Esophagus (tissue), 2 donors: ENCODE measurements around the gene UBE2K. TPM values are rescaled to one million over a fixed set of nuclear protein-coding genes. Genes with fewer than 3 reads are reported as not detected.
"Not testable (repeated sequence)": the region's sequence is repeated elsewhere in the genome, so short reads cannot be mapped to it uniquely, and the experiment has no call there.

ENCODE experiments used
- H3K27ac ChIP-seq, 2 donors: one replicate each; pipeline ENCODE4 v1.5.1; 2013; ENCODE audit warnings: low read depth in 2 of 2, mild to moderate bottlenecking in 2 of 2, inconsistent platforms in 1 of 2, low read length in 1 of 2, moderate library complexity in 1 of 2
- H3K27me3 ChIP-seq, 2 donors: one replicate each; pipeline ENCODE4 v1.6.1; 2013; ENCODE audit warnings: low read length in 2 of 2, control low read depth in 1 of 2, mild to moderate bottlenecking in 1 of 2; ENCODE audit not compliant: insufficient read depth in 2 of 2, control insufficient read depth in 1 of 2
- H3K36me3 ChIP-seq, 2 donors: one replicate each; pipeline ENCODE4 v1.6.1; 2013; ENCODE audit warnings: low read length in 1 of 2; ENCODE audit not compliant: control insufficient read depth in 2 of 2, insufficient read depth in 2 of 2
- H3K4me1 ChIP-seq, 2 donors: one replicate each; pipeline ENCODE4 v1.6.1; 2013; ENCODE audit warnings: low read length in 1 of 2; ENCODE audit not compliant: control insufficient read depth in 2 of 2, insufficient read depth in 2 of 2
- H3K4me3 ChIP-seq, 2 donors: one replicate each; pipeline ENCODE4 v1.5.1; 2013; ENCODE audit warnings: low read length in 2 of 2, mild to moderate bottlenecking in 2 of 2, low read depth in 1 of 2, moderate library complexity in 1 of 2
- H3K9me3 ChIP-seq, 2 donors: one replicate each; pipeline ENCODE4 v1.6.1; 2013; ENCODE audit warnings: mild to moderate bottlenecking in 2 of 2, low read depth in 1 of 2, low read length in 1 of 2, moderate library complexity in 1 of 2; ENCODE audit not compliant: control insufficient read depth in 2 of 2, insufficient read depth in 1 of 2
- WGBS, 2 donors: extraction: QIAGEN DNeasy Blood & Tissue Kit; methylation state at CpG; one replicate each; pipeline ENCODE4 v1.1.7; 2013; 5-methylcytosine and 5-hydroxymethylcytosine counted together
- polyA plus RNA-seq, 2 donors: library from polyadenylated mRNA; stranded (reverse); fragments of 200-250 nt; gene quantifications; one replicate each; pipeline ENCODE4 v1.2.3, GENCODE V29; 2013
- donor health status: healthy with polysubstance abuse.
- donor health status: Bipolar disorder and iron deficiency.

Gene UBE2K
- polyA plus RNA-seq, 2 donors = 33.7 to 41.8 TPM

DNA sequence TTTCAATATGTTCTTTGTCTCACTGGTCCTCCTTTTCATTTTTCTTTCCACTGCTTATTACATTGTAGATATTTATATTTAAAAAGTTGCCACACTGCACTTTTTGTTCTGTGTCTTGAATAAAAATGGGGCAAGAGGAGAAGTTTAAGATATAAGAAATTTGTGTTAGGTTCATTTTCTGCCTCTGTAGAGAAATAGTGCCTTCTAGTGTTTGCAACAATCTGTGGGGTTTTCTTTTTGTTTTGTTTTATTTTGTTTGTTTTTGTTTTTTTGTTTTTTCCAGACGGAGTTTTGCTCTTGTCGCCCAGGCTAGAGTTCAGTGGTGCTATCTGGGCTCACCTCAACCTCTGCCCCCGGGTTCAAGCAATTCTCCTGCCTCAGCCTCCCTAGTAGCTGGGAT, 39.2 kb upstream of the UBE2K start:
- Histone ChIP-seq H3K36me3 (no peaks in the 10 kb centered on the region), H3K9me3 (no peaks in the 10 kb centered on the region), H3K27me3 (no peaks in the 10 kb centered on the region), H3K4me3 (no peak overlapping the region), H3K4me1 (no peaks in the 10 kb centered on the region), H3K27ac (no peak overlapping the region)
- WGBS, 2 donors = 88 to 90% methylated on average over 3 of the region's 3 CpGs

DNA sequence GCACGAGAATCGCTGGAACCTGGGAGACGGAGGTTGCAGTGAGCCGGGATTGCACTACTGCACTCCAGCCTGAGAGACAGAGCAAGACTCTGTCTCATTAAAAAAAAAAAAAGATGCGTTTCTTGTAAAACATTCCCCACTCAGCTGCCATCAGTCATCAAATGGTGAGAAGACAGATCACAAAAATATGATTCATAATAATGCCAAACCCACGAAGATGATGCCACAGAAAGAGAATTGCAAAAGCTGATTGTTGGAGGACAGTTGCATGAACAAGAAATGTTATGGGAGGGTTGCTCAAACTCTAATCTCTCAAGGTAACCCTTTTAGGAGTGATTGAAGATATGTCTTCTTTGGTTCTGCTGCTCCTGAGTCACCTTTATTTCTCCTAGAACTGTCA, 37.9 kb upstream of the UBE2K start:
- Histone ChIP-seq H3K4me1 (no peaks in the 10 kb centered on the region), H3K27me3 (no peaks in the 10 kb centered on the region), H3K9me3 (no peaks in the 10 kb centered on the region), H3K36me3 (no peaks in the 10 kb centered on the region), H3K27ac (no peak overlapping the region), H3K4me3 (no peak overlapping the region)
- 80% methylated on average over 6 of the region's 6 CpGs for WGBS, 2 donors

DNA sequence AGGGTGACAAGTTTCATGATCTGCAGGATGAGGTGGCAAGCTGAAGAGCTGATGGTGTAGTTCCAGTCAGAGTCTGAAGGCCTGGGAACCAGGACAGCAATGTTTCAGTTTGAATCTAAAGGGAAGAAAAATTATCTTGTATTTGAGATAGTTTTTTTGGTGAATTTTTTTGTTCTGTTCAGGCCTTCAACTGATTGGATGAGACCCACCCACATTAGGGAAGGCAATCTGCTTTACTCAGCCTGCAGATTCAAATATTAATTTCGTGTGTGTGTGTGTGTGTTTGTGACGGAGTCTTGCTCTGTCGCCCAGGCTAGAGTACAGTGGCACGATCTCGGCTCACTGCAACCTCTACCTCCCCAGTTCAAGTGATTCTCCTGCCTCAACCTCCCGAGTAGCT, 37.2 kb upstream of the UBE2K start:
- Histone ChIP-seq H3K9me3 (no peaks in the 10 kb centered on the region), H3K27ac (no peak overlapping the region), H3K4me3 (no peak overlapping the region), H3K4me1 (no peaks in the 10 kb centered on the region), H3K36me3 (no peaks in the 10 kb centered on the region), H3K27me3 (no peaks in the 10 kb centered on the region)
- WGBS, 2 donors = 95 to 96% methylated on average over 6 of the region's 6 CpGs

DNA sequence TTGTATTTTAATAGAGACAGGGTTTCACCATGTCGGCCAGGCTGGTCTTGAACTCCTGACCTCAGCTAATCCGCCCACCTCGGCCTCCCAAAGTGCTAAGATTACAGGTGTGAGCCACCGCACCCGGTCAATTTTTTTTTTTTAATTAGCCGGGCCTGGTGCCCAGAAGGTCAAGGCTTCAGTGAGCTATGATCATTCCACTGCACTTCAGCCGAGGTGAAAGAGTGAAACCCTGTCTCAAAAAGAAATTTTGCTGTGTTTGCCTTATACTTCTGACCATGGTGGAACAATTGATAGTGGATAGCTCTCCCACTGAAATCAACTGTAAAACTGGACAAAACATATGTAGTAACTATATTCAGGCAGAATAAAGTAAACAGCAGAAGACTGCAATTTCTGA, 35.3 kb upstream of the UBE2K start:
- Histone ChIP-seq H3K27me3 (no peaks in the 10 kb centered on the region), H3K4me1 (no peaks in the 10 kb centered on the region), H3K27ac (no peak overlapping the region), H3K4me3 (no peak overlapping the region), H3K9me3 (no peaks in the 10 kb centered on the region), H3K36me3 (no peaks in the 10 kb centered on the region)
- WGBS, 2 donors = 87 to 92% methylated on average over 7 of the region's 7 CpGs

DNA sequence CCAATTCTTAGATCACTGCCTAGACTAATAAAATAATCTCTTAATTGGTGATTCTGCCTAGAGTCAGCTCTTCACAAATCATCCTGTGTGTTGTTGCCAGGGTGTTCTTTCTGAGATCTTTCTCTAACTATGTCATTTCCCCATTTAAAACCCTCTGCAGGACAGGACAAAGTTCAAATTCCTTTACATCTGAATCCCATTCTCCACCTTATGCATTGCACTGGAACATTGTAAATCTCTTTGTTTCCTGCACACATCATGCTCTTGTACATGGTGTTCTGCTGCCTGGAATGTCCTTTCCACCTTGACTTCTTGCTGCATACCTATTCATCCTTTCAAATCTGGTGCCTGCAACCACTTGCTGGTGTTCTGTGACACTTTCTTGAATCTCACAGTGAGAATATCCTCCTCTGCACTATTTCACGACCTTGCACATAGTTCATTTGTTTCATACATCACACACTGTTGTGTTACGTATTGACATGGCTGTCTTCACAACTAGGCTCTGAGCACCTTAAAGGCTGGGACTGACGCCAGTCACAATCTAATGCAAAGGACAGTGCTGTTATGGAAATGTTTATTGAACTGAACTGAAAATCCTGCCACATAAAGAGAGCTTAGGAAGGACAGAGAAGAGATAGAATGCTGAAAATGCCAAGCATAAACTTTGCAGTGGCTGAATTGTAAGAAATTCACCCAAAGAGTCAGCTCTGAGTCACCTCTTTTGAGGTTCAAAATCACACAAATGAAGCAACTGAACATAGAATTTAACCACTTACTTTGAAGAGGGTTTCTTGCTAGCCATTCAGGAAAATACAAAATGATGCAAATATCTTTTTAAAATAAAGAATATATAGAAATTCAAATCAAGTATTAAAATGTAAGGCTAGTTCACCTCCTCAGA, 32.9 kb upstream of the UBE2K start:
- H3K36me3 ChIP-seq = no peaks in the 10 kb centered on the region
- no peak overlapping the region for H3K4me3 ChIP-seq
- no peaks in the 10 kb centered on the region for H3K27me3 ChIP-seq
- no peaks in the 10 kb centered on the region for H3K4me1 ChIP-seq
- no peaks in the 10 kb centered on the region for H3K9me3 ChIP-seq
- WGBS, 2 donors = 74 to 76% methylated on average over 3 of the region's 3 CpGs
- no peak overlapping the region for H3K27ac ChIP-seq

DNA sequence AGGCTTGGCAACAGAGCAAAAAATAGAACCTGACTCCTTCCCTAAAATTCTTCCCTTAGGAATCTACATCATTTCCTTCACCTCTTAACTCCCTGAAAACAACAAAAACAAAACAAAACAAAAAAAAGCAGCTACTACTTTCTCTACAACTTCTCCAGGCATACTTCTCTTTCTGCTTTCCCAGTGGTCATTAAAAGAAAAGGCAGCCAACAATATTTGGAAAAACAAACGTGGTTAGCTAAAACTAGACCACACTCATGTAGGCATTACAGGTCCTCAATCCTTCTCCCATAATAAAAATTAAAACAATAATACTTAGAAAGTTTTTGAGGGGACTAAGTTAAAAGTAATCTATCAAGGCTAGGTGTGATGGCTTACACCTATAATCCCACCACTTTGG, 30.2 kb upstream of the UBE2K start:
- Histone ChIP-seq H3K4me3 (no peak overlapping the region), H3K4me1 (no peaks in the 10 kb centered on the region), H3K27ac (no peak overlapping the region), H3K9me3 (no peaks in the 10 kb centered on the region), H3K36me3 (no peaks in the 10 kb centered on the region), H3K27me3 (no peaks in the 10 kb centered on the region)
- WGBS, 2 donors = 33 to 49% methylated on average over 1 of the region's 1 CpG

DNA sequence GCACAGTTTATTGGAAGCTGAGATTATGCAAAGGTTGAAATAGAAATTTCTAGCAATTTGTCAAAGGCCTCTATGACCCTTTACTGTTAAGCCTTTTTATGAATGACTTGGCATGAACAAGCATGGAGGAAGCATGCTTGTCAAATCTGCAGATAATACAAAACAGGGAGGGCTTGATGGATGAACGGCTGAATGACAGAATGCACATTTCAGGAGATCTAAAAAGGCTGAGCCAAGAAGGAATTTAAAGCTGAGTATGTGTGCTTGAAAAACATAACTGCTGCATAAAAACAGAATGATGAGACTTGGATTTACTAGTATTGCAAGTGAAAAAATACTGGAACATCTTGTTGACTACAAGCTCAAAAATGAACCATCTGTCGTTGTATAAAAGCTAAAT, 29.0 kb upstream of the UBE2K start:
- Histone ChIP-seq H3K4me3 (no peak overlapping the region), H3K36me3 (no peaks in the 10 kb centered on the region), H3K4me1 (no peaks in the 10 kb centered on the region), H3K27ac (no peak overlapping the region), H3K27me3 (no peaks in the 10 kb centered on the region), H3K9me3 (no peaks in the 10 kb centered on the region)
- WGBS, 2 donors = 56% methylated on average over 2 of the region's 2 CpGs

DNA sequence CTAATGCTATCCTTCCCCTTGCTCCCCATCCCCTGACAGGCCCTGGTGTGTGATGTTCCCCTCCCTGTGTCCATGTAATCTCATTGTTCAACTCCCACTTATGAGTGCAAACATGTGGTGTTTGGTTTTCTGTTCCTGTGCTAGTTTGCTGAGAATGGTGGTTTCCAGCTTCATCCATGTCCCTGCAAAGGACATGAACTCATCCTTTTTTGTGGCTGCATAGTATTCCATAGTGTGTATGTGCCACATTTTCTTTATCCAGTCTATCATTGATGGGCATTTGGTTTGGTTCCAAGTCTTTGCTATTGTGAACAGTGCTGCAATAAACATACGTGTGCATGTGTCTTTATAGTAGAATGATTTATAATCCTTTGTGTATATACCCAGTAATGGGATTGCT, 27.6 kb upstream of the UBE2K start:
- not testable (repeated sequence) for H3K36me3 ChIP-seq, H3K4me1 ChIP-seq, H3K9me3 ChIP-seq, H3K27ac ChIP-seq, H3K27me3 ChIP-seq, H3K4me3 ChIP-seq
- 75 to 80% methylated on average over 1 of the region's 1 CpG for WGBS, 2 donors

DNA sequence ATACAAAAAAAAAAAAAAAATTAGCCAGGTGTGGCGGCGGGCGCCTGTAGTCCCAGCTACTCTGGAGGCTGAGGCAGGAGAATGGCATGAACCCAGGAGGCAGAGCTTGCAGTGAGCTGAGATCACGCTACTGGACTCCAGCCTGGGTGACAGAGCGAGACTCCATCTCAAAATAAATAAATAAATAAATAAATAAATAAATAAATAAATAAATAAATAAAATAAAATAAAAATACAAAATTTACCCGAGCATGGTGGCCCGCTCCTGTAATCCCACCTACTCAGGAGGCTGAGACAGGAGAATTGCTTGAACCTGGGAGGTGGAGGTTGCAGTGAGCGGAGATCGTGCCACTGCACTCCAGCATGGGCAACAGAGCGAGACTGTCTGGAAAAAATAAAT, 22.3 kb upstream of the UBE2K start:
- H3K27me3 ChIP-seq, H3K36me3 ChIP-seq, H3K4me1 ChIP-seq, H3K27ac ChIP-seq, H3K4me3 ChIP-seq, H3K9me3 ChIP-seq: not testable (repeated sequence)
- 96% methylated on average over 10 of the region's 10 CpGs for WGBS, 2 donors

DNA sequence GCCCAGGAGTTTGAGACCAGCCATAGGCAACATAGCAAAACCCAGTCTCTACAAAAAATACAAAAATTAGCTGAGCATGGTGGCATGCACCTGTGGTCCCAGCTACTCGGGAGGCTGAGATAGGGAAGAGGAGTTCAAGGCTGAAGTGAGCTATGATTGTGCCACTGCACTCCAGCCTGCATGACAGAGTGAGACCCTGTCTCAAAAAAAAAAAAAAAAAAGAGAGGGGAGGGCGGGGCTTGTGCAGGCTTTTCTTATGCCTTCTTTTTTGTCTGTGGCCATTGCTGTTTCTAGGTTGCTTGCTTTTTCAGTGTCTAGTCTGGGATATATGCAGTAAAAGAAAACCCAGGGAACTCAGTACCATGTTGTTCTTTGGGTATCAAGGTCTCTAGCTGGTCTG, 16.9 kb upstream of the UBE2K start:
- H3K9me3 ChIP-seq, H3K36me3 ChIP-seq, H3K4me3 ChIP-seq, H3K27me3 ChIP-seq, H3K4me1 ChIP-seq, H3K27ac ChIP-seq: not testable (repeated sequence)
- WGBS, 2 donors = 86 to 97% methylated on average over 2 of the region's 2 CpGs
